Lower leg skin (tissue), 4 donors: ENCODE measurements around the gene VPS41. TPM values are rescaled to one million over a fixed set of nuclear protein-coding genes. Genes with fewer than 3 reads are reported as not detected.

Experiments used
- DNase-seq, 2 donors: peaks; one replicate each; pipeline ENCODE4 v3.0.0-alpha.2; 2019; ENCODE audit warnings: low spot score in 2 of 2
- H3K4me3 ChIP-seq: fragments of 200-600 bp; sonication (generic); 2 replicates; pipeline ENCODE4 v1.5.1; 2017; ENCODE audit warnings: mild to moderate bottlenecking, low read depth; ENCODE audit not compliant: poor library complexity, severe bottlenecking
- POLR2A ChIP-seq, 2 donors: fragments of 450-650 bp; IDR thresholded peaks; one replicate each; pipeline ENCODE4 v1.6.1; 2016 to 2017; ENCODE audit warnings: antibody characterized with exemption in 2 of 2, mild to moderate bottlenecking in 1 of 2, moderate library complexity in 1 of 2
- WGBS, 2 donors: methylation state at CpG; one replicate each; pipeline ENCODE4 v1.1.5; 2018; 5-methylcytosine and 5-hydroxymethylcytosine counted together
- intact Hi-C: fragments of 100-400 bp; cut with DNase I; formaldehyde crosslinking; loops from one replicate; pipeline ENCODE4 v1.15.0; 2023; ENCODE audit warnings: low total_unique reads
- total RNA-seq, 4 donors: library from RNA; depleted of rRNA; stranded (reverse); fragments of >200 nt; gene quantifications; one replicate each; pipeline ENCODE4 v1.1.0, GENCODE V29; 2016
- TF ChIP-seq, protein P1 (sequence below), 3 donors: fragments of 450-650 bp; IDR thresholded peaks; one replicate each; pipeline ENCODE4 v1.5.1; 2016; ENCODE audit warnings: antibody characterized with exemption in 3 of 3, mild to moderate bottlenecking in 3 of 3, moderate library complexity in 2 of 3

Gene VPS41
- total RNA-seq, 4 donors from 2014 or later, result 37.8 to 47.7 (median 41.0) TPM

DNA sequence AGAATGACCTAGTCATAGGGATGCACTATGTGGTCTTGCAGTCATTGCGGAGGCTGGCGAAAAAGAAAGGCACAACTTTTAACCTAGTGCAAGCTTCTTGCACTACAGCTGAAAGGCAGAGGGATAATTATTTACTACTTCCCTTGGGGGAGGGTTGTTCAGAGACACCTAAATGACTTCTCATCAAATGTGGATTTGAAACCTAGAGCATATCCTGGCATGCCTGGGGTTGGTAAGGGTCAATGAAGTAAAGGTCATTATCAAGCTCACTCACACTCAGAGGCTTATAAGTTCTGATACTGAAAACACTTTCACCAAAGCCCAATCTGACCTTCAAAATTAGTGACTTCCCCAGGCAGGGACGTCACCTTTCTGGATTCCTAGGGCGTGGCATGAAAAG is 168.9 kb downstream of the VPS41 start:
- WGBS, 2 donors, result 89 to 91% methylated on average over 4 of the region's 4 CpGs
- intact Hi-C loops, result no loop called here
- H3K4me3 ChIP-seq, result no peak overlapping the region
- no peak for TF ChIP-seq POLR2A (IDR thresholded peaks at IDR 0.05)
- TF ChIP-seq, protein P1, sequence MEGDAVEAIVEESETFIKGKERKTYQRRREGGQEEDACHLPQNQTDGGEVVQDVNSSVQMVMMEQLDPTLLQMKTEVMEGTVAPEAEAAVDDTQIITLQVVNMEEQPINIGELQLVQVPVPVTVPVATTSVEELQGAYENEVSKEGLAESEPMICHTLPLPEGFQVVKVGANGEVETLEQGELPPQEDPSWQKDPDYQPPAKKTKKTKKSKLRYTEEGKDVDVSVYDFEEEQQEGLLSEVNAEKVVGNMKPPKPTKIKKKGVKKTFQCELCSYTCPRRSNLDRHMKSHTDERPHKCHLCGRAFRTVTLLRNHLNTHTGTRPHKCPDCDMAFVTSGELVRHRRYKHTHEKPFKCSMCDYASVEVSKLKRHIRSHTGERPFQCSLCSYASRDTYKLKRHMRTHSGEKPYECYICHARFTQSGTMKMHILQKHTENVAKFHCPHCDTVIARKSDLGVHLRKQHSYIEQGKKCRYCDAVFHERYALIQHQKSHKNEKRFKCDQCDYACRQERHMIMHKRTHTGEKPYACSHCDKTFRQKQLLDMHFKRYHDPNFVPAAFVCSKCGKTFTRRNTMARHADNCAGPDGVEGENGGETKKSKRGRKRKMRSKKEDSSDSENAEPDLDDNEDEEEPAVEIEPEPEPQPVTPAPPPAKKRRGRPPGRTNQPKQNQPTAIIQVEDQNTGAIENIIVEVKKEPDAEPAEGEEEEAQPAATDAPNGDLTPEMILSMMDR (IDR thresholded peaks at IDR 0.05), result no peak
- DNase-seq, result no peak

DNA sequence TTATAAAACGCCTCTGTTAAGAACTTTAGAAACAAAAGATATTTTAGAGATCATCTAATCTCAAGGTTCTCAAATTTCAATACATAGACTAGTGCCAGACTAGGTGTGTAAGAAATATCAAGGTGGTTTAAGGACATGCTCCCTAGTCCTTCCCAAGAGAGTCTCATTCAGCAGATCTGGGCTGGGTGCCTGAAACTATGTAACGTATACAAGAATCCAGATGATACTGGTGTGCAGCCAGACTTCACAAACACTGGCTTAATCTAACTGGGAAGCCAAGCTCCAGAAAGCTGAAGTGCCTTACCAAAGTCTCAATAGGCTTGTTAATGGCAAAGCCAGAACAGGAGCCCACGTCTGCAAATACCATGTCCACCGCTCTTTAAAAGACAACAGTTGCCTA is 172.9 kb downstream of the VPS41 start:
- 73 to 81% methylated on average over 4 of the region's 4 CpGs for WGBS, 2 donors
- no peak overlapping the region for H3K4me3 ChIP-seq
- no peak for TF ChIP-seq POLR2A (IDR thresholded peaks at IDR 0.05)
- TF ChIP-seq, protein P1 (IDR thresholded peaks at IDR 0.05), result no peak
- intact Hi-C loops, result no loop called here
- DNase-seq, result no peak

DNA sequence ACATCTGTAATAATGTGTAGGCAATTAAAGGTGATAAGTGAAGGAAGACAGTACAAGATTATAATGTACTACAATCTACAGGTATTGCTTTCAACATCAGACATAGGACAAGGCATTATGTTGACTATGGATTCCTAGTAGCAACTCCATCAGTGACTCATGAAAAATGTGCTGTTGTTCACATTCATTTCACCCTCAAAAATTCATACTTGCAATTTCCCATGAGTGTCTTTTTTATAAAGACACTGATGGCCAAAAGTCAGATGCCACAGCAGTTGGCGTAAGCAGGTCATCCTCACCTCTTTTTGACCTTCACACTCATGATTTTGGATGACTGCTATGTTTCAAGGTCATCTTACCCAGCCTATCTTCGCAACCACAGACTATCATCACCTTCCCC is 177.8 kb downstream of the VPS41 start:
- no peak for TF ChIP-seq POLR2A (IDR thresholded peaks at IDR 0.05)
- TF ChIP-seq, protein P1 (IDR thresholded peaks at IDR 0.05), result no peak
- H3K4me3 ChIP-seq, result no peak overlapping the region
- 93 to 94% methylated on average over 2 of the region's 2 CpGs for WGBS, 2 donors
- intact Hi-C loops, result no loop called here
- DNase-seq, result no peak

DNA sequence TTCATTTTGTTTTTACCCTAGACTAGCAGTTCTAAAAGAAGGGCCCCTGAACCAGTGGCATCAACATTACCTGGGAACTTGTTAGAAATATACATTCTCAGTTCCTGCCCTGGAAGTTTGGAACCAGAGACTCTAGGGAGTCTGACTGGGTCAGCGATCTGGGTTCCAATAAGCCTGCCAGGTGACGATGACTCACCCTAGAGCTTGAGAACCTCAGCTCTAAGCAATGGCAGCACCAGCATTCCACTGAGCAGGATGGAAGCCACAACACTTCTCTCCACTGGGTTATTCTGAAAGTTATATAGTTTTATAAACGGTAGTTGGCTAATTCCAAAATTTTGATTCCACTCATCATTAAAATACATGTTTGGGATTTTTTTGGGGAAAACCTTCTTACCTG is 180.8 kb downstream of the VPS41 start:
- no peak for TF ChIP-seq POLR2A (IDR thresholded peaks at IDR 0.05)
- TF ChIP-seq, protein P1 (IDR thresholded peaks at IDR 0.05), result no peak
- WGBS, 2 donors, result 91 to 93% methylated on average over 3 of the region's 3 CpGs
- intact Hi-C loops, result no loop called here
- DNase-seq, result no peak
- H3K4me3 ChIP-seq, result no peak overlapping the region

DNA sequence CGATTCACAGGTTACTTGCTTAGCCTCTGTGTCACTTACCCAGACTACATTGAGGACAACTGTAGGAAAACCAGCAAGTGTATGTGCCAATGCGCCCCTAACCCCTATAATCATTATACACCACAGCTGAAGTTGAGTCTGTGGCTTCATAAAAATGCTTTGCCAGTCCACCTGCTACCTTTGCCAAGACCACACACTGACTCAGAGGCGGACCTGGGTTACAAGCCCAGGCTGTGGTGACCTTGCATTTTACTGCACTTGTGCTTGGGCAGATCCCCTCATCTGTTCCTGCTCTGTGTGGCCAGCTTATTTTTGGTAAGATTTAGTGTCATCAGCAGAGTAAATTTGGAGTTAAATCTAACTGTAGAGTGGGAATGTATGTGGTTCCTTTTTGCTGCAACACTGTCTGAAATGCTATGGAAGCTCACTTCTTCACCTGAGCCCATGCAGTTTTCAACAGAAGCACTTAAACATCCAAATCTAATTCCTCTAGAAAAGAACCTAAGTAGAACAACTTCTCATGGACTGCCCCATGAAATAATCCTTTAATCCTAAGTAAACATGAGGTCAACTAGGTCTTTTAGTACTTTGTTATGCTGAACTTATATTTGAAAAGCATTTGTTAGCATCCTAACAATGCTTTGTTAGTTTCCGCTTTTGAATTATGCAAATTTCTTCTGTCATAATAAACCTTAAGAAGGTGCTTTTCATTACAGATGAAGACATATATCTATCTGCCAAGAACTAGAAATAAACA is 181.6 kb downstream of the VPS41 start:
- no peak overlapping the region for H3K4me3 ChIP-seq
- DNase-seq, result no peak
- no peak for TF ChIP-seq POLR2A (IDR thresholded peaks at IDR 0.05)
- TF ChIP-seq, protein P1 (IDR thresholded peaks at IDR 0.05), result no peak
- 90 to 96% methylated on average over 4 of the region's 4 CpGs for WGBS, 2 donors
- intact Hi-C loops, result no loop called here

DNA sequence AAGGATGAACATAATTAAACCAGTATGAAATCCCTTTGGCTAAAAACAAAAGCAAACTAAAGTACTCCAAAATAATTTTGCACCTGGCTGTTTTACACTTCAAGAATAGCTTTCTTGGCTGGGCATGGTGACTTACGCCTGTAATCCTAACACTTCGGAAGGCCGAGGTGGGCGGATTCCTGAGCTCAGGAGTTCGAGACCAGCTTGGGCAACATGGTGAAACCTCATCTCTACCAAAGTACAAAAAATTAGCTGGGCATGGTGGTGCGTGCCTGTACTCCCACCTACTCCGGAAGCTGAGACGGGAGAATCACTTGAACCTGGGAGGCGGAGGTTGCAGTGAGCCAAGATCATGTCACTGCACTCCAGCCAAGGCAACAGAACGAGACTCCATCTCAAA is 185.7 kb downstream of the VPS41 start:
- 95% methylated on average over 10 of the region's 10 CpGs for WGBS, 2 donors
- no peak overlapping the region for H3K4me3 ChIP-seq
- intact Hi-C loops, result no loop called here
- no peak for TF ChIP-seq POLR2A (IDR thresholded peaks at IDR 0.05)
- TF ChIP-seq, protein P1 (IDR thresholded peaks at IDR 0.05), result no peak
- no peak for DNase-seq
